Breast epithelium (tissue), 3 donors: ENCODE measurements around the gene EED.

ENCODE experiments used
- CTCF ChIP-seq, 3 donors: fragments of 450-650 bp; IDR thresholded peaks; one replicate each; pipeline ENCODE4 v1.5.1; 2016 to 2017; ENCODE audit warnings: antibody characterized with exemption in 3 of 3, mild to moderate bottlenecking in 3 of 3, moderate library complexity in 3 of 3
- POLR2A ChIP-seq: fragments of 450-650 bp; IDR thresholded peaks from one replicate; pipeline ENCODE4 v1.6.1; 2016; ENCODE audit warnings: antibody characterized with exemption, mild to moderate bottlenecking, moderate library complexity
- POLR2AphosphoS5 ChIP-seq, 3 donors: sonication (generic); formaldehyde crosslinking; IDR thresholded peaks; one replicate each; pipeline ENCODE4 v1.6.1; 2017; ENCODE audit warnings: antibody characterized with exemption in 3 of 3

GRCh38 chr11:86278226-86278625 lies 33.7 kb downstream of the EED start:
- no peak for TF ChIP-seq CTCF (IDR thresholded peaks at IDR 0.05)
- TF ChIP-seq POLR2AphosphoS5 (IDR thresholded peaks at IDR 0.05), result no peak
- no peak for TF ChIP-seq POLR2A
